Peyer's patch (tissue), 4 donors: Measurements from ENCODE around the gene PMPCA.

Source experiments
- CTCF ChIP-seq, 6 experiments: fragments of 450-650 bp in 4 of 6; fragments of 200-600 bp in 2 of 6; sonication (generic) in 1 of 6; IDR thresholded peaks; one replicate each; pipeline ENCODE4 v1.5.1; 2017 to 2019; ENCODE audit warnings: antibody characterized with exemption in 6 of 6, mild to moderate bottlenecking in 3 of 6, moderate library complexity in 1 of 6
- POLR2A ChIP-seq, 2 donors: fragments of 450-650 bp; IDR thresholded peaks; one replicate each; pipeline ENCODE4 v1.5.1; 2017; ENCODE audit warnings: antibody characterized with exemption in 2 of 2, mild to moderate bottlenecking in 2 of 2, moderate library complexity in 2 of 2

GRCh38 chr9:136361047-136361753, 49.3 kb upstream of the PMPCA start:
- TF ChIP-seq POLR2A (IDR thresholded peaks at IDR 0.05) (no peak), CTCF (IDR thresholded peaks at IDR 0.05) (no peak)
